Fibroblast of lung (primary cell): ENCODE measurements around the gene GLYATL2. TPM values are rescaled to one million over a fixed set of nuclear protein-coding genes. Genes with fewer than 3 reads are reported as not detected.

Source experiments
- DNase-seq, 2 donors: peaks; one replicate each; pipeline versions ENCODE4 v3.0.0 to v3.0.0-alpha.2; 2010; ENCODE audit warnings: low read depth in 2 of 2
- H2AFZ ChIP-seq: 2 replicates; pipeline ENCODE4 v1.5.1; 2012; ENCODE audit warnings: low read length, control low read depth, inconsistent platforms
- H3K27ac ChIP-seq: 2 replicates; pipeline ENCODE4 v1.5.1; 2011; ENCODE audit warnings: low read length, control low read depth; ENCODE audit not compliant: insufficient read depth
- H3K27me3 ChIP-seq: 2 replicates; pipeline ENCODE4 v1.5.1; 2011; ENCODE audit warnings: mild to moderate bottlenecking, low read length; ENCODE audit not compliant: control insufficient read depth, insufficient read depth
- H3K36me3 ChIP-seq: 2 replicates; pipeline ENCODE4 v1.5.1; 2011; ENCODE audit warnings: low read length; ENCODE audit not compliant: control insufficient read depth, insufficient read depth
- H3K4me1 ChIP-seq: 2 replicates; pipeline ENCODE4 v1.5.1; 2011; ENCODE audit warnings: low read length; ENCODE audit not compliant: control insufficient read depth, insufficient read depth; ENCODE audit errors: extremely low read depth
- H3K4me2 ChIP-seq: 2 replicates; pipeline ENCODE4 v1.5.1; 2011; ENCODE audit warnings: low read length, control low read depth; ENCODE audit not compliant: insufficient read depth; ENCODE audit errors: extremely low read depth
- H3K4me3 ChIP-seq, 4 experiments: fragments of 200-600 bp in 1 of 4; sonication (generic) in 1 of 4; replicated peaks in 1 of 4; 2 replicates each; pipeline ENCODE4 v1.5.1; 2011 to 2016; ENCODE audit warnings: low read length in 4 of 4, low read depth in 3 of 4, mild to moderate bottlenecking in 3 of 4, control low read depth in 2 of 4, inconsistent platforms in 1 of 4, mixed read lengths in 1 of 4; ENCODE audit not compliant: insufficient read depth in 1 of 4; ENCODE audit errors: control extremely low read depth in 1 of 4
- H3K79me2 ChIP-seq: 2 replicates; pipeline ENCODE4 v1.5.1; 2012; ENCODE audit warnings: mild to moderate bottlenecking, low read length, inconsistent platforms; ENCODE audit not compliant: control insufficient read depth, insufficient read depth
- H3K9ac ChIP-seq: 2 replicates; pipeline ENCODE4 v1.5.1; 2011; ENCODE audit warnings: mild to moderate bottlenecking, low read length, control low read depth; ENCODE audit not compliant: insufficient read depth
- H3K9me3 ChIP-seq: 2 replicates; pipeline ENCODE4 v1.5.1; 2012; ENCODE audit warnings: low read depth, low read length; ENCODE audit not compliant: control insufficient read depth, insufficient read depth
- H4K20me1 ChIP-seq: 2 replicates; pipeline ENCODE4 v1.5.1; 2011; ENCODE audit warnings: low read length; ENCODE audit not compliant: control insufficient read depth, insufficient read depth; ENCODE audit errors: extremely low read depth
- EZH2 ChIP-seq: IDR thresholded peaks from 2 replicates; pipeline ENCODE4 v1.5.1; 2012; ENCODE audit warnings: low read length, control low read depth, mild to moderate bottlenecking; ENCODE audit errors: missing control alignments
- polyA plus RNA-seq, 2 donors: library from polyadenylated mRNA; depleted of rRNA in 1 of 2; stranded (reverse) in 1 of 2; unstranded in 1 of 2; fragments of >200 nt; gene quantifications; 2 replicates each; pipeline ENCODE4 v1.2.1, GENCODE V29; 2011 to 2012; ENCODE audit warnings: missing spikeins in 1 of 2
- total RNA-seq: library from RNA; depleted of rRNA; stranded (reverse); fragments of >200 nt; gene quantifications from 2 replicates; pipeline ENCODE4 v1.2.1, GENCODE V29; 2014
- TF ChIP-seq, protein P1 (sequence below), 2 donors: IDR thresholded peaks in 1 of 2; conservative IDR thresholded peaks in 1 of 2; 1 replicate in 1 of 2; 2 replicates in 1 of 2; pipeline ENCODE4 v1.5.1; 2011 to 2012; ENCODE audit warnings: low read length in 2 of 2, control low read depth in 1 of 2, inconsistent platforms in 1 of 2, low read depth in 1 of 2, mild to moderate bottlenecking in 1 of 2

Gene GLYATL2
- total and polyA plus RNA-seq, 2 donors (not counting 1 experiment from before 2014, with no cell fraction given), result 1.3 to 2.0 TPM

DNA sequence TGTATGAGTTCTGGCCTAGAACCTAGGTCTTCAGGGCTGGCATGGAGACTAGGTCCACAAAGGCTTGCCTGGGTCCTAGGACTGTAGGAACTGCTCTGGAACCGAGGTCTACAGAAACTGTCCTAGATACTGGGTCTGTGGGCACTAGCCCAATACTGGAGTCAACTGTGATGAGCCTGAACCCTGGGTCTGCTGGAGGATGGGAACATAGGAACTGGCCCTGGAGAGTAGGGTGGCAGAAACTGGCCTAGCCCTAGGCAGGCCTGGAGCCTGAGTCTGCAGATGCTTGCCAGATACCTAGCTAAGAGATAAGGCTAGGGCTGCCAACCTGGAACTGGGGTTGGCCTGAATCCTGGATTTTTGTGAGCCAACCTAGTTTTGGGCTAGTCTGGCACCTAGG, 19.2 kb upstream of the GLYATL2 start:
- Histone ChIP-seq H3K4me3 (no peak overlapping the region), H3K9me3 (no peaks in the 10 kb centered on the region), H3K4me2 (no peak overlapping the region), H3K4me1 (no peaks in the 10 kb centered on the region), H3K27ac (no peak overlapping the region), H3K36me3 (no peaks in the 10 kb centered on the region), H3K27me3 (no peaks in the 10 kb centered on the region), H3K79me2 (no peaks in the 10 kb centered on the region), H2AFZ (no peak overlapping the region), H4K20me1 (no peaks in the 10 kb centered on the region), H3K9ac (no peak overlapping the region)
- DNase-seq, result no peak
- TF ChIP-seq, protein P1, sequence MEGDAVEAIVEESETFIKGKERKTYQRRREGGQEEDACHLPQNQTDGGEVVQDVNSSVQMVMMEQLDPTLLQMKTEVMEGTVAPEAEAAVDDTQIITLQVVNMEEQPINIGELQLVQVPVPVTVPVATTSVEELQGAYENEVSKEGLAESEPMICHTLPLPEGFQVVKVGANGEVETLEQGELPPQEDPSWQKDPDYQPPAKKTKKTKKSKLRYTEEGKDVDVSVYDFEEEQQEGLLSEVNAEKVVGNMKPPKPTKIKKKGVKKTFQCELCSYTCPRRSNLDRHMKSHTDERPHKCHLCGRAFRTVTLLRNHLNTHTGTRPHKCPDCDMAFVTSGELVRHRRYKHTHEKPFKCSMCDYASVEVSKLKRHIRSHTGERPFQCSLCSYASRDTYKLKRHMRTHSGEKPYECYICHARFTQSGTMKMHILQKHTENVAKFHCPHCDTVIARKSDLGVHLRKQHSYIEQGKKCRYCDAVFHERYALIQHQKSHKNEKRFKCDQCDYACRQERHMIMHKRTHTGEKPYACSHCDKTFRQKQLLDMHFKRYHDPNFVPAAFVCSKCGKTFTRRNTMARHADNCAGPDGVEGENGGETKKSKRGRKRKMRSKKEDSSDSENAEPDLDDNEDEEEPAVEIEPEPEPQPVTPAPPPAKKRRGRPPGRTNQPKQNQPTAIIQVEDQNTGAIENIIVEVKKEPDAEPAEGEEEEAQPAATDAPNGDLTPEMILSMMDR (conservative IDR thresholded peaks at IDR 0.05 in 1 of 2, IDR thresholded peaks at IDR 0.05 in 1 of 2; ENCODE audit: low read depth in 1 of 2, low read length in 2 of 2), result no peak
- TF ChIP-seq EZH2, result no peak

DNA sequence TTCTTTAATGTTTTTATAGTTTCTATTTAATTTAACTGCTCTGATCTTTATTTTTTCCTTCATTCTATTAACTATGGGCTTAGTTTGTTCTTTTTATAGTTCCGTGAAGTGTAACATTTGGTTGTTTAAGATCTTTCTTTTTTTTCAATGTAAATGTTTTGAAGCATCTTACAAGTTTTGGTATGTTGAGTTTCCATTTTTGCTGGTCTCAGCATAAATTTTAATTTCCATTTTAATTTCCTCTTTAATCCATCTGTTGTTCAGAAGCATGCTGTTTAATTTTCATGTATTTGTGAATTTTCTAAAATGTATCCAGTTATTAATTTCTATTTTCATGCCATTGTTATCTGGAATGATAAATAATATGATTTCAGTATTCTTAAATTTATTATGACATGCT, 17.0 kb upstream of the GLYATL2 start:
- no peaks in the 10 kb centered on the region for H3K36me3 ChIP-seq
- no peak for DNase-seq
- no peaks in the 10 kb centered on the region for H3K27me3 ChIP-seq
- no peaks in the 10 kb centered on the region for H3K79me2 ChIP-seq
- no peaks in the 10 kb centered on the region for H3K4me1 ChIP-seq
- no peak overlapping the region for H3K4me2 ChIP-seq
- H3K9ac ChIP-seq, result no peak overlapping the region
- no peak overlapping the region for H2AFZ ChIP-seq
- no peak overlapping the region for H3K4me3 ChIP-seq
- H3K27ac ChIP-seq, result no peak overlapping the region
- no peaks in the 10 kb centered on the region for H4K20me1 ChIP-seq
- H3K9me3 ChIP-seq, result no peaks in the 10 kb centered on the region
- TF ChIP-seq, protein P1 (conservative IDR thresholded peaks at IDR 0.05 in 1 of 2, IDR thresholded peaks at IDR 0.05 in 1 of 2; ENCODE audit: low read depth in 1 of 2, low read length in 2 of 2), result no peak
- TF ChIP-seq EZH2, result no peak

DNA sequence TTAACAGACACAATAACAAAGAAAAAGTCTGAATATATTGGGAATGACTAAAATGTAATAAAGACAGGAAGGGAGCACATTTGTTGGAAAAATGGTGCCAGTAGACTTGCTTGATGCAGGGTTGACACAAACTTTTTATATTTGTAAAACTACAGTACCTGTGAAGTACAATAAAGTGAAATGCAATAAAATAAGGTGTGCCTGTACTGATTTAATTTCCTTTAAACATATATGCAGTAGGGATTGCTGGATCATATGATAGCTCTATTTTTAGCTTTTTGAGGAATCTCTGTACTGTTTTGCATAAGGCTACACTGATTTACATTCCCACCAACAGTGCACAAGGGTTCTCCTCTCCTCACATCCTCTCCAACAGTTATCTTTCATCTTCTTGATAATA, 12.3 kb upstream of the GLYATL2 start:
- Histone ChIP-seq H3K4me2 (no peak overlapping the region), H3K9ac (no peak overlapping the region), H3K27ac (no peak overlapping the region), H2AFZ (no peak overlapping the region), H3K4me3 (no peak overlapping the region), H3K27me3 (no peaks in the 10 kb centered on the region), H4K20me1 (no peaks in the 10 kb centered on the region), H3K36me3 (no peaks in the 10 kb centered on the region), H3K79me2 (no peaks in the 10 kb centered on the region), H3K4me1 (no peaks in the 10 kb centered on the region), H3K9me3 (no peaks in the 10 kb centered on the region)
- no peak for DNase-seq
- TF ChIP-seq, protein P1 (conservative IDR thresholded peaks at IDR 0.05 in 1 of 2, IDR thresholded peaks at IDR 0.05 in 1 of 2; ENCODE audit: low read depth in 1 of 2, low read length in 2 of 2), result no peak
- no peak for TF ChIP-seq EZH2
